Measurements from ENCODE around the gene CDA.

The CDA gene

GRCh38 chr1:20565234-20565633 lies 23.7 kb upstream of the CDA start:
- no peak overlapping the region for H3K27ac ChIP-seq (ENCODE audit: low read length)
- H3K9me3 ChIP-seq (ENCODE audit: control insufficient read depth, insufficient read depth, low read length): no peaks in the 10 kb centered on the region
- H3K4me3 ChIP-seq (ENCODE audit: low read length): no peak overlapping the region
- no peaks in the 10 kb centered on the region for H3K27me3 ChIP-seq (ENCODE audit: control insufficient read depth, insufficient read depth, low read length)
- WGBS (ENCODE audit: insufficient coverage, insufficient read length): no CpG with 5 or more reads among the region's 4 CpGs
- no peaks in the 10 kb centered on the region for H3K36me3 ChIP-seq (ENCODE audit: control insufficient read depth, insufficient read depth, low read length)
- no peak for DNase-seq (ENCODE audit: low read depth, low spot score)
- H3K4me1 ChIP-seq (ENCODE audit: control insufficient read depth, insufficient read depth, low read length): no peaks in the 10 kb centered on the region

- H3K4me3 ChIP-seq (ENCODE audit: low read length): no peak overlapping the region
- H3K9me3 ChIP-seq (ENCODE audit: control insufficient read depth, insufficient read depth, low read length): no peaks in the 10 kb centered on the region; the same call in 1 of the 2 replicates
- H3K4me1 ChIP-seq (ENCODE audit: control insufficient read depth, insufficient read depth, low read length): no peaks in the 10 kb centered on the region
- no peak overlapping the region for H3K27ac ChIP-seq (ENCODE audit: low read length)
- H3K27me3 ChIP-seq (ENCODE audit: control insufficient read depth, insufficient read depth, low read length): no peaks in the 10 kb centered on the region; the same call in 1 of the 2 replicates
- DNase-seq (ENCODE audit: low read depth, low spot score): no peak
- WGBS (ENCODE audit: insufficient coverage, insufficient read length): no CpG with 5 or more reads among the region's 4 CpGs
- H3K36me3 ChIP-seq (ENCODE audit: control insufficient read depth, insufficient read depth, low read length): no peaks in the 10 kb centered on the region
Measured at GRCh38 chr1:20569523-20570098, 19.3 kb upstream of the CDA start.

GRCh38 chr1:20571427-20571826 lies 17.5 kb upstream of the CDA start:
- no peak overlapping the region for H3K4me3 ChIP-seq (ENCODE audit: low read length)
- no peaks in the 10 kb centered on the region; the same call in 1 of the 2 replicates for H3K27me3 ChIP-seq (ENCODE audit: control insufficient read depth, insufficient read depth, low read length)
- no peak for DNase-seq (ENCODE audit: low read depth, low spot score)
- H3K4me1 ChIP-seq (ENCODE audit: control insufficient read depth, insufficient read depth, low read length): no peaks in the 10 kb centered on the region
- H3K27ac ChIP-seq (ENCODE audit: low read length): no peak overlapping the region
- WGBS (ENCODE audit: insufficient coverage, insufficient read length): no CpG with 5 or more reads among the region's 5 CpGs
- H3K36me3 ChIP-seq (ENCODE audit: control insufficient read depth, insufficient read depth, low read length): no peaks in the 10 kb centered on the region
- H3K9me3 ChIP-seq (ENCODE audit: control insufficient read depth, insufficient read depth, low read length): no peaks in the 10 kb centered on the region; the same call in 1 of the 2 replicates

- no CpG with 5 or more reads among the region's 1 CpG for WGBS (ENCODE audit: insufficient coverage, insufficient read length)
Measured at GRCh38 chr1:20573987-20574386, 14.9 kb upstream of the CDA start.

GRCh38 chr1:20574686-20575540 lies 14.0 kb upstream of the CDA start:
- no peak overlapping the region for H3K4me3 ChIP-seq (ENCODE audit: low read length)
- no peaks in the 10 kb centered on the region; the same call in 1 of the 2 replicates for H3K9me3 ChIP-seq (ENCODE audit: control insufficient read depth, insufficient read depth, low read length)
- H3K27me3 ChIP-seq (ENCODE audit: control insufficient read depth, insufficient read depth, low read length): no peaks in the 10 kb centered on the region; the same call in 1 of the 2 replicates
- H3K27ac ChIP-seq (ENCODE audit: low read length): no peak overlapping the region
- WGBS (ENCODE audit: insufficient coverage, insufficient read length): no CpG with 5 or more reads among the region's 18 CpGs
- no peak for DNase-seq (ENCODE audit: low read depth, low spot score)
- H3K36me3 ChIP-seq (ENCODE audit: control insufficient read depth, insufficient read depth, low read length): no peaks in the 10 kb centered on the region
- H3K4me1 ChIP-seq (ENCODE audit: control insufficient read depth, insufficient read depth, low read length): no peaks in the 10 kb centered on the region

More at GRCh38 chr1:20573987-20574386, 14.9 kb upstream of the CDA start:
- no peak overlapping the region for H3K4me3 ChIP-seq (ENCODE audit: low read length)
- H3K9me3 ChIP-seq (ENCODE audit: control insufficient read depth, insufficient read depth, low read length): no peaks in the 10 kb centered on the region; the same call in 1 of the 2 replicates
- no peaks in the 10 kb centered on the region; the same call in 1 of the 2 replicates for H3K27me3 ChIP-seq (ENCODE audit: control insufficient read depth, insufficient read depth, low read length)
- no peak overlapping the region for H3K27ac ChIP-seq (ENCODE audit: low read length)
- no peaks in the 10 kb centered on the region for H3K36me3 ChIP-seq (ENCODE audit: control insufficient read depth, insufficient read depth, low read length)
- H3K4me1 ChIP-seq (ENCODE audit: control insufficient read depth, insufficient read depth, low read length): no peaks in the 10 kb centered on the region
- no peak for DNase-seq (ENCODE audit: low read depth, low spot score)

GRCh38 chr1:20575541-20576336 lies 13.2 kb upstream of the CDA start:
- Histone ChIP-seq H3K9me3 (ENCODE audit: control insufficient read depth, insufficient read depth, low read length) (no peaks in the 10 kb centered on the region; the same call in 1 of the 2 replicates), H3K27me3 (ENCODE audit: control insufficient read depth, insufficient read depth, low read length) (no peaks in the 10 kb centered on the region; the same call in 1 of the 2 replicates), H3K4me1 (ENCODE audit: control insufficient read depth, insufficient read depth, low read length) (no peaks in the 10 kb centered on the region), H3K27ac (ENCODE audit: low read length) (no peak overlapping the region), H3K36me3 (ENCODE audit: control insufficient read depth, insufficient read depth, low read length) (no peaks in the 10 kb centered on the region), H3K4me3 (ENCODE audit: low read length) (no peak overlapping the region)
- DNase-seq (ENCODE audit: low read depth, low spot score): no peak
- no CpG with 5 or more reads among the region's 10 CpGs for WGBS (ENCODE audit: insufficient coverage, insufficient read length)

- no peak overlapping the region for H3K27ac ChIP-seq (ENCODE audit: low read length)
- H3K4me3 ChIP-seq (ENCODE audit: low read length): no peak overlapping the region
- H3K4me1 ChIP-seq (ENCODE audit: control insufficient read depth, insufficient read depth, low read length): no peaks in the 10 kb centered on the region
- no peaks in the 10 kb centered on the region for H3K36me3 ChIP-seq (ENCODE audit: control insufficient read depth, insufficient read depth, low read length)
- H3K27me3 ChIP-seq (ENCODE audit: control insufficient read depth, insufficient read depth, low read length): no peaks in the 10 kb centered on the region; the same call in 1 of the 2 replicates
- no peak for DNase-seq (ENCODE audit: low read depth, low spot score)
- WGBS (ENCODE audit: insufficient coverage, insufficient read length): no CpG with 5 or more reads among the region's 3 CpGs
- no peaks in the 10 kb centered on the region for H3K9me3 ChIP-seq (ENCODE audit: control insufficient read depth, insufficient read depth, low read length)
Measured at GRCh38 chr1:20578062-20578461, 10.8 kb upstream of the CDA start.

- no peak for DNase-seq (ENCODE audit: low read depth, low spot score)
- Histone ChIP-seq H3K9me3 (ENCODE audit: control insufficient read depth, insufficient read depth, low read length) (no peaks in the 10 kb centered on the region), H3K36me3 (ENCODE audit: control insufficient read depth, insufficient read depth, low read length) (no peaks in the 10 kb centered on the region), H3K4me3 (ENCODE audit: low read length) (no peak overlapping the region), H3K27ac (ENCODE audit: low read length) (no peak overlapping the region), H3K27me3 (ENCODE audit: control insufficient read depth, insufficient read depth, low read length) (no peaks in the 10 kb centered on the region), H3K4me1 (ENCODE audit: control insufficient read depth, insufficient read depth, low read length) (no peaks in the 10 kb centered on the region)
- no CpG with 5 or more reads among the region's 13 CpGs for WGBS (ENCODE audit: insufficient coverage, insufficient read length)
Measured at GRCh38 chr1:20578721-20579395, 10.0 kb upstream of the CDA start.

GRCh38 chr1:20584890-20585289 lies 4.0 kb upstream of the CDA start:
- no peak overlapping the region for H3K4me3 ChIP-seq (ENCODE audit: low read length)
- H3K27me3 ChIP-seq (ENCODE audit: control insufficient read depth, insufficient read depth, low read length): no peaks in the 10 kb centered on the region
- H3K9me3 ChIP-seq (ENCODE audit: control insufficient read depth, insufficient read depth, low read length): no peaks in the 10 kb centered on the region
- no peaks in the 10 kb centered on the region for H3K36me3 ChIP-seq (ENCODE audit: control insufficient read depth, insufficient read depth, low read length)
- WGBS (ENCODE audit: insufficient coverage, insufficient read length): no CpG with 5 or more reads among the region's 2 CpGs
- no peak for DNase-seq (ENCODE audit: low read depth, low spot score)
- H3K27ac ChIP-seq (ENCODE audit: low read length): no peak overlapping the region
- H3K4me1 ChIP-seq (ENCODE audit: control insufficient read depth, insufficient read depth, low read length): peaks cover 2% of the 10 kb centered on the region; the same call in 1 of the 2 replicates
